ENCODE results near the gene LRBA.

The LRBA gene

DNA sequence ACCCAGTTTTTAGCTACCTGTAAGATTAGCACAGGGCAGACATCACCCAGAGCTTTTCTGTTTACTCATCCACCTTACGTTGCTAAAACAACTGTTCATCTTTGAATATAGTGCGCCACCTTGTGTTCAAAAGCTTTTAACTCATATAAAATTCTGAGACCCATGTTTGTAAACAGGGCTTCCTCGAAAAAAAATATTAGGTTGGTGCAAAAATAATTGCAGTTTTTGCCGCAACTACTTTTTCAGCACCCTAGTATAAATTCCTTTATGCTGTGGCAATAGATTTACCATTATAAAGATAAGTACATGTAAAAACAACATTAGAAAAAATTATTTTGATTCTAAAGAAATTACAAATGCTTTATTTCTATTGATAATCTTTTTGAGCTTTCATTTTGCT, 147.9 kb downstream of the LRBA start:
- TF ChIP-seq, protein P1, sequence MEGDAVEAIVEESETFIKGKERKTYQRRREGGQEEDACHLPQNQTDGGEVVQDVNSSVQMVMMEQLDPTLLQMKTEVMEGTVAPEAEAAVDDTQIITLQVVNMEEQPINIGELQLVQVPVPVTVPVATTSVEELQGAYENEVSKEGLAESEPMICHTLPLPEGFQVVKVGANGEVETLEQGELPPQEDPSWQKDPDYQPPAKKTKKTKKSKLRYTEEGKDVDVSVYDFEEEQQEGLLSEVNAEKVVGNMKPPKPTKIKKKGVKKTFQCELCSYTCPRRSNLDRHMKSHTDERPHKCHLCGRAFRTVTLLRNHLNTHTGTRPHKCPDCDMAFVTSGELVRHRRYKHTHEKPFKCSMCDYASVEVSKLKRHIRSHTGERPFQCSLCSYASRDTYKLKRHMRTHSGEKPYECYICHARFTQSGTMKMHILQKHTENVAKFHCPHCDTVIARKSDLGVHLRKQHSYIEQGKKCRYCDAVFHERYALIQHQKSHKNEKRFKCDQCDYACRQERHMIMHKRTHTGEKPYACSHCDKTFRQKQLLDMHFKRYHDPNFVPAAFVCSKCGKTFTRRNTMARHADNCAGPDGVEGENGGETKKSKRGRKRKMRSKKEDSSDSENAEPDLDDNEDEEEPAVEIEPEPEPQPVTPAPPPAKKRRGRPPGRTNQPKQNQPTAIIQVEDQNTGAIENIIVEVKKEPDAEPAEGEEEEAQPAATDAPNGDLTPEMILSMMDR (IDR thresholded peaks at IDR 0.05; ENCODE audit: borderline replicate concordance, extremely low read depth, low read length, poor library complexity, severe bottlenecking), result peak; percentile 70
- no peak for TF ChIP-seq EZH2 (IDR thresholded peaks at IDR 0.05; ENCODE audit: borderline replicate concordance, low read depth, low read length, severe bottlenecking)
- ATAC-seq (ENCODE audit: insufficient read depth, low read depth) (peak; percentile 91), DNase-seq (peak; percentile 25)
- Histone ChIP-seq H3K27me3 (ENCODE audit: insufficient read depth, low read length, poor library complexity) (no peaks in the 10 kb centered on the region), H3K4me3 (ENCODE audit: low read depth in 1 of 2, low read length in 2 of 2) (no peak overlapping the region), H3K4me2 (ENCODE audit: insufficient read depth, low read length) (no peak overlapping the region), H3K9me3 (ENCODE audit: insufficient read depth, low read length, severe bottlenecking) (no peaks in the 10 kb centered on the region), H3K79me2 (ENCODE audit: insufficient read depth, low read length) (no peaks in the 10 kb centered on the region), H3K27ac (ENCODE audit: low read length) (no peak overlapping the region), H3K4me1 (ENCODE audit: insufficient read depth, low read length) (no peaks in the 10 kb centered on the region), H3K36me3 (ENCODE audit: insufficient read depth, low read length) (peaks cover 5% of the 10 kb centered on the region; the same call in 1 of the 2 replicates), H3K9ac (ENCODE audit: low read depth, low read length) (no peak overlapping the region), H2AFZ (ENCODE audit: low read depth, low read length) (no peak overlapping the region), H4K20me1 (ENCODE audit: insufficient read depth, low read length) (no peaks in the 10 kb centered on the region)

DNA sequence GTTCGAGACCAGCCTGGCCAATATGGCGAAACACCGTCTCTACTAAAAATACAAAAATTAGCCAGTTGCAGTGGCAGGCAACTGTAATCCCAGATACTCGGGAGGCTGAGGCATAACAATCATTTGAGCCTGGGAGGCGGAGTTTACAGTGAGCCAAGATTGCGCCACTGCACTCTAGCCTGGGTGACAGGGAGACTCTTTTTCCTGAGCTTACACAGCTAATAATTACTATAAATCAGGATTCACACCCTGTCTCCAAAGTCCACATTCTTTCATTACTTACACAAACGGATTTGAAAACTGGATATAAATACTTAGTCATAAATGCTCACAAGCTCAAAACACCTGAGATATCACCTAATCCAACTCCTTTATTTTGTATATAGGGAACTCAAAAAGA, 151.6 kb downstream of the LRBA start:
- Histone ChIP-seq H2AFZ (ENCODE audit: low read depth, low read length) (no peak overlapping the region), H3K4me3 (ENCODE audit: low read depth in 1 of 2, low read length in 2 of 2) (no peak overlapping the region), H4K20me1 (ENCODE audit: insufficient read depth, low read length) (no peaks in the 10 kb centered on the region), H3K4me1 (ENCODE audit: insufficient read depth, low read length) (no peaks in the 10 kb centered on the region), H3K9ac (ENCODE audit: low read depth, low read length) (no peak overlapping the region), H3K27ac (ENCODE audit: low read length) (no peak overlapping the region), H3K4me2 (ENCODE audit: insufficient read depth, low read length) (no peak overlapping the region), H3K9me3 (ENCODE audit: insufficient read depth, low read length, severe bottlenecking) (no peaks in the 10 kb centered on the region), H3K79me2 (ENCODE audit: insufficient read depth, low read length) (no peaks in the 10 kb centered on the region), H3K27me3 (ENCODE audit: insufficient read depth, low read length, poor library complexity) (no peaks in the 10 kb centered on the region), H3K36me3 (ENCODE audit: insufficient read depth, low read length) (0 out of 2 replicates have a peak, but pooled peaks cover 3% of the 10 kb centered on the region)
- ATAC-seq (ENCODE audit: insufficient read depth, low read depth), result no peak
- no peak for TF ChIP-seq EZH2 (IDR thresholded peaks at IDR 0.05; ENCODE audit: borderline replicate concordance, low read depth, low read length, severe bottlenecking)
- TF ChIP-seq, protein P1 (IDR thresholded peaks at IDR 0.05; ENCODE audit: borderline replicate concordance, extremely low read depth, low read length, poor library complexity, severe bottlenecking), result no peak
- no peak for DNase-seq

DNA sequence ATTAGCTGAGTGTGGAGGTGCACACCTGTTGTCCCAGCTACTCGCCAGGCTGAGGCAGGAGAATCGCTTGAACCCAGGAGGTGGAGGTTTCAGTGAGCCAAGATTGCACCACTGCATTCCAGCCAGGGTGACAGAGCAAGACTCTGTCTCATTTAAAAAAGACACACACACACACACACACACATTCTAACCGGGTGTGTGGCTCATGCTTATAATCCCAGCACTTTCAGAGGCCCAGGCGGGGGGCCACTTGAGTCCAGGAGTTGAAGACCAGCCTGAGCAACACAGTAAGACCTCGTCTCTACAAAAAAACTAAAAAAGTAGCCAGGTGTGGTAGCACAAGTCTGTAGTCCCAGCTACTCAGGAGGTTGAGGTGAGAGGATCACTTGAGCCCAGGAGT, 152.3 kb downstream of the LRBA start:
- Histone ChIP-seq H3K4me2 (ENCODE audit: insufficient read depth, low read length) (no peak overlapping the region), H3K4me1 (ENCODE audit: insufficient read depth, low read length) (no peaks in the 10 kb centered on the region), H3K4me3 (ENCODE audit: low read depth in 1 of 2, low read length in 2 of 2) (no peak overlapping the region), H3K9ac (ENCODE audit: low read depth, low read length) (no peak overlapping the region), H3K9me3 (ENCODE audit: insufficient read depth, low read length, severe bottlenecking) (no peaks in the 10 kb centered on the region), H4K20me1 (ENCODE audit: insufficient read depth, low read length) (no peaks in the 10 kb centered on the region), H3K36me3 (ENCODE audit: insufficient read depth, low read length) (0 out of 2 replicates have a peak, but pooled peaks cover 3% of the 10 kb centered on the region), H2AFZ (ENCODE audit: low read depth, low read length) (no peak overlapping the region), H3K27me3 (ENCODE audit: insufficient read depth, low read length, poor library complexity) (no peaks in the 10 kb centered on the region), H3K27ac (ENCODE audit: low read length) (no peak overlapping the region), H3K79me2 (ENCODE audit: insufficient read depth, low read length) (no peaks in the 10 kb centered on the region)
- no peak for DNase-seq
- no peak for TF ChIP-seq EZH2 (IDR thresholded peaks at IDR 0.05; ENCODE audit: borderline replicate concordance, low read depth, low read length, severe bottlenecking)
- TF ChIP-seq, protein P1 (IDR thresholded peaks at IDR 0.05; ENCODE audit: borderline replicate concordance, extremely low read depth, low read length, poor library complexity, severe bottlenecking), result no peak
- no peak for ATAC-seq (ENCODE audit: insufficient read depth, low read depth)

DNA sequence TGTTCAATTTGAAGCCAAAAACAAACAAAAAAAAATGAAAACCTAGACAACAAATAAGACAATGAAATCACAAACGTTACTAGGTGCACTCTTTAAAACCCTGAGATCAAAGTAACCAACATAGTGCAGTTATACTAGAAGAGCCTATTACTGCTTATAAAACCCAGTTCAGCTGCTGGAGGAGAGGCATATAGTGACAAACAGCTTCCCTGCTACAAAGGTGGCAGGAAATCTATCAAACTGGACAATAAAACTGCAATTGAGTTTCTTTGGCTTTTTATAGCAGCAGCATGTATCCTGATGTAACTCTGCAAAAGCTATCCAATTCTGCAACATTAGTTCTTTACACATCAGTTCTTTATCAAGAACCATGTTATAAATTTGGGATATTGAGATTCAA, 155.6 kb downstream of the LRBA start:
- Histone ChIP-seq H3K9me3 (ENCODE audit: insufficient read depth, low read length, severe bottlenecking) (no peaks in the 10 kb centered on the region), H3K79me2 (ENCODE audit: insufficient read depth, low read length) (no peaks in the 10 kb centered on the region), H3K27ac (ENCODE audit: low read length) (no peak overlapping the region), H3K9ac (ENCODE audit: low read depth, low read length) (no peak overlapping the region), H3K4me2 (ENCODE audit: insufficient read depth, low read length) (no peak overlapping the region), H4K20me1 (ENCODE audit: insufficient read depth, low read length) (no peaks in the 10 kb centered on the region), H3K27me3 (ENCODE audit: insufficient read depth, low read length, poor library complexity) (no peaks in the 10 kb centered on the region), H3K4me3 (ENCODE audit: low read depth in 1 of 2, low read length in 2 of 2) (no peak overlapping the region), H3K36me3 (ENCODE audit: insufficient read depth, low read length) (no peaks in the 10 kb centered on the region), H2AFZ (ENCODE audit: low read depth, low read length) (no peak overlapping the region), H3K4me1 (ENCODE audit: insufficient read depth, low read length) (no peaks in the 10 kb centered on the region)
- ATAC-seq (ENCODE audit: insufficient read depth, low read depth), result no peak
- no peak for DNase-seq
- TF ChIP-seq, protein P1 (IDR thresholded peaks at IDR 0.05; ENCODE audit: borderline replicate concordance, extremely low read depth, low read length, poor library complexity, severe bottlenecking), result no peak
- no peak for TF ChIP-seq EZH2 (IDR thresholded peaks at IDR 0.05; ENCODE audit: borderline replicate concordance, low read depth, low read length, severe bottlenecking)
